CD14-positive monocyte (primary cell): Measurements from ENCODE around the gene CASP3. TPM values are rescaled to one million over a fixed set of nuclear protein-coding genes. Genes with fewer than 3 reads are reported as not detected.

Source experiments
- DNase-seq, 3 donors: peaks; one replicate each; pipeline ENCODE4 v3.0.0-alpha.2; 2011 to 2022
- H2AFZ ChIP-seq: 2 replicates; pipeline ENCODE4 v1.6.0; 2012; ENCODE audit warnings: mild to moderate bottlenecking, low read depth, low read length, inconsistent platforms; ENCODE audit not compliant: insufficient read depth, poor library complexity, severe bottlenecking
- H3K27ac ChIP-seq, 2 donors: 1 replicate in 1 of 2; 2 replicates in 1 of 2; pipeline ENCODE4 v1.5.1; 2012 to 2013; ENCODE audit warnings: low read length in 2 of 2, control low read depth in 1 of 2, inconsistent platforms in 1 of 2, low read depth in 1 of 2, mild to moderate bottlenecking in 1 of 2
- H3K27me3 ChIP-seq, 2 donors: one replicate each; pipeline versions ENCODE4 v1.6.0 to v1.6.1; 2011 to 2013; ENCODE audit warnings: low read length in 2 of 2; ENCODE audit not compliant: control insufficient read depth in 2 of 2, insufficient read depth in 2 of 2
- H3K36me3 ChIP-seq, 2 donors: replicated peaks in 1 of 2; 1 replicate in 1 of 2; 2 replicates in 1 of 2; pipeline versions ENCODE4 v1.5.1 to v1.6.1; 2012 to 2013; ENCODE audit warnings: low read length in 2 of 2, control low read depth in 1 of 2, inconsistent platforms in 1 of 2, mild to moderate bottlenecking in 1 of 2; ENCODE audit not compliant: insufficient read depth in 2 of 2, control insufficient read depth in 1 of 2
- H3K4me1 ChIP-seq, 2 donors: 1 replicate in 1 of 2; 2 replicates in 1 of 2; pipeline versions ENCODE4 v1.5.1 to v1.6.1; 2012 to 2013; ENCODE audit warnings: low read length in 2 of 2, control low read depth in 1 of 2, inconsistent platforms in 1 of 2, mild to moderate bottlenecking in 1 of 2, moderate library complexity in 1 of 2; ENCODE audit not compliant: insufficient read depth in 2 of 2, control insufficient read depth in 1 of 2
- H3K4me2 ChIP-seq: replicated peaks from 2 replicates; pipeline ENCODE3; 2012; ENCODE audit warnings: low read length, moderate library complexity, mild to moderate bottlenecking; ENCODE audit not compliant: poor library complexity, severe bottlenecking; ENCODE audit errors: extremely low read depth
- H3K4me3 ChIP-seq, 3 experiments: fragments of 200-600 bp in 1 of 3; sonication (generic) in 1 of 3; replicated peaks in 1 of 3; 1 replicate in 2 of 3; 2 replicates in 1 of 3; pipeline ENCODE4 v1.5.1; 2011 to 2013; ENCODE audit warnings: low read length in 3 of 3, mild to moderate bottlenecking in 3 of 3, control low read depth in 2 of 3, low read depth in 2 of 3, inconsistent platforms in 1 of 3, moderate library complexity in 1 of 3
- H3K79me2 ChIP-seq: 2 replicates; pipeline ENCODE4 v1.6.0; 2012; ENCODE audit warnings: mild to moderate bottlenecking, control low read depth, inconsistent platforms, low read length, moderate library complexity; ENCODE audit not compliant: insufficient read depth
- H3K9ac ChIP-seq: 2 replicates; pipeline ENCODE4 v1.6.0; 2017; ENCODE audit warnings: low read length, mild to moderate bottlenecking; ENCODE audit not compliant: insufficient read depth, poor library complexity, severe bottlenecking
- H3K9me3 ChIP-seq, 2 donors: replicated peaks in 1 of 2; 1 replicate in 1 of 2; 2 replicates in 1 of 2; pipeline versions ENCODE4 v1.5.1 to v1.6.1; 2012 to 2013; ENCODE audit warnings: low read length in 2 of 2, control low read depth in 1 of 2; ENCODE audit not compliant: control insufficient read depth in 1 of 2, insufficient read depth in 1 of 2
- H4K20me1 ChIP-seq: 2 replicates; pipeline ENCODE4 v1.6.0; 2012; ENCODE audit warnings: mild to moderate bottlenecking, low read length, control low read depth, moderate library complexity; ENCODE audit not compliant: insufficient read depth
- H3K27ac Mint-ChIP-seq, 7 donors: one replicate each; pipeline ENCODE4 v1.8.0; 2020; ENCODE audit warnings: mild to moderate bottlenecking in 7 of 7, mixed read lengths in 7 of 7, moderate library complexity in 6 of 7, inconsistent platforms in 2 of 7
- H3K27me3 Mint-ChIP-seq, 3 donors: one replicate each; pipeline ENCODE4 v1.8.0; 2021 to 2022; ENCODE audit warnings: low read depth in 3 of 3, mild to moderate bottlenecking in 3 of 3, mixed read lengths in 3 of 3, moderate library complexity in 3 of 3, inconsistent platforms in 1 of 3
- H3K36me3 Mint-ChIP-seq, 2 donors: one replicate each; pipeline ENCODE4 v1.8.0; 2020; ENCODE audit warnings: mixed read lengths in 2 of 2, inconsistent platforms in 1 of 2, mild to moderate bottlenecking in 1 of 2
- H3K4me1 Mint-ChIP-seq: one replicate; pipeline ENCODE4 v1.8.0; 2020; ENCODE audit warnings: mild to moderate bottlenecking, mixed read lengths
- H3K4me3 Mint-ChIP-seq, 2 donors: one replicate each; pipeline ENCODE4 v1.8.0; 2020; ENCODE audit warnings: mild to moderate bottlenecking in 2 of 2, mixed read lengths in 2 of 2, moderate library complexity in 1 of 2
- H3K9me3 Mint-ChIP-seq, 7 donors: one replicate each; pipeline ENCODE4 v1.8.0; 2020 to 2022; ENCODE audit warnings: mixed read lengths in 7 of 7, mild to moderate bottlenecking in 6 of 7, moderate library complexity in 6 of 7, inconsistent platforms in 2 of 7
- WGBS: methylation state at CpG from one replicate; pipeline ENCODE4 v1.1.5; 2013; ENCODE audit warnings: missing lambda C conversion rate; ENCODE audit not compliant: insufficient coverage; 5-methylcytosine and 5-hydroxymethylcytosine counted together
- intact Hi-C, 2 donors: fragments of 100-400 bp; cut with micrococcal nuclease; formaldehyde crosslinking; loops; one replicate each; pipeline versions ENCODE4 v1.15.0 to v1.15.1; 2023
- polyA plus RNA-seq, 3 donors: library from polyadenylated mRNA; depleted of rRNA in 1 of 3; unstranded in 2 of 3; stranded (reverse) in 1 of 3; fragments of 300-500 nt in 2 of 3; fragments of >200 nt in 1 of 3; fragmentation: Illumina TruSeq in 2 of 3; gene quantifications; 1 replicate in 2 of 3; 2 replicates in 1 of 3; pipeline ENCODE4 v1.2.3, GENCODE V29; 2012 to 2021
- TF ChIP-seq, protein P1 (sequence below): fragments of 200-600 bp; IDR thresholded peaks from one replicate; pipeline ENCODE4 v1.8.0; 2022; ENCODE audit warnings: antibody characterized with exemption, mild to moderate bottlenecking

The CASP3 gene
- polyA plus RNA-seq, 3 donors: 6.7 to 11.3 (median 11.1) TPM

DNA sequence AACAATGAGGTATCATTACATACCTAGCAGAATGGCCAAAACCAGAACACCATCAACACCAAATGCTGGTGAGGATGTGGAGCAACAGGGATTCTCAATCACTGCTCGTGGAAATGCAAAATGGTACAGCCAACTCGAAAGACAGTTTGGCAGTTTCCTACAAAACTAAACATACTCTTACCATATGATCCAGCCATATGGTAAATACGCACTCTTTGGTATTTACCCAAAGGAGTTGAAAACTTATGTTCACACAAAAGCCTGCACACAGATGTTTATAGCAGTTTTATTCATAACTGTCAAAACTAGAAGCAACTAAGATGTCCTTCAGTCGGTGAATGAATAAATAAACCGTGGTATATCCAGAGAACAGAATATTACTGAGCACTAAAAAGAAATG, 7.8 kb downstream of the CASP3 start:
- no peaks in the 10 kb centered on the region for H3K4me1 ChIP-seq

DNA sequence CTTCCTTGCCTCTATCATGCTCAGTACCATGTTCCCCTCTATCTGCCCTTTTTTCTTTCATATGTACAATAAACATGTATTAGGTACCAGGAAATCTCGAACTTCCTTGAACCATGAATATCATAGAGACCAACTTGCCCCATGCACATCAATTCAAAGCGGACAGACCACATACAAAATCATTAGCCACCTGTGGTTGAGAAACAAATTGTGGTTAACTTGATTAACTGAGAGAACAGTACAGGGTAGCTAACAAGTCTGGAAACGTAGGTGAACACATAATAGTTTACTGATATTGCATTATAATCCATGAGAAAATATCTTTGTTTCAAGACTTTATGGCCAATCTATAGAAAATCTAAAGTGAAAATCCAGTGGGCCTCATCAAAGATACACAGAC, 8.2 kb downstream of the CASP3 start:
- H2AFZ ChIP-seq: no peak overlapping the region
- H3K9ac ChIP-seq: no peak overlapping the region
- no peaks in the 10 kb centered on the region for H3K4me1 ChIP-seq
- Mint-ChIP-seq H3K27me3 (no peaks in the 10 kb centered on the region), H3K4me1 (peaks cover 13% of the 10 kb centered on the region), H3K27ac (peak overlapping the region in 1 of 7 donors; percentile 50), H3K4me3 (no peak overlapping the region), H3K36me3 (peaks cover 54 to 66% of the 10 kb centered on the region in 2 donors), H3K9me3 (no peaks in the 10 kb centered on the region)
- H3K27ac ChIP-seq: no peak overlapping the region
- no peak overlapping the region for H3K4me2 ChIP-seq
- peaks cover 85% of the 10 kb centered on the region for H4K20me1 ChIP-seq
- peaks cover 98% of the 10 kb centered on the region for H3K79me2 ChIP-seq
- no CpG with 5 or more reads among the region's 3 CpGs for WGBS
- H3K36me3 ChIP-seq: peaks cover 36 to 69% of the 10 kb centered on the region in 2 donors
- TF ChIP-seq, protein P1, sequence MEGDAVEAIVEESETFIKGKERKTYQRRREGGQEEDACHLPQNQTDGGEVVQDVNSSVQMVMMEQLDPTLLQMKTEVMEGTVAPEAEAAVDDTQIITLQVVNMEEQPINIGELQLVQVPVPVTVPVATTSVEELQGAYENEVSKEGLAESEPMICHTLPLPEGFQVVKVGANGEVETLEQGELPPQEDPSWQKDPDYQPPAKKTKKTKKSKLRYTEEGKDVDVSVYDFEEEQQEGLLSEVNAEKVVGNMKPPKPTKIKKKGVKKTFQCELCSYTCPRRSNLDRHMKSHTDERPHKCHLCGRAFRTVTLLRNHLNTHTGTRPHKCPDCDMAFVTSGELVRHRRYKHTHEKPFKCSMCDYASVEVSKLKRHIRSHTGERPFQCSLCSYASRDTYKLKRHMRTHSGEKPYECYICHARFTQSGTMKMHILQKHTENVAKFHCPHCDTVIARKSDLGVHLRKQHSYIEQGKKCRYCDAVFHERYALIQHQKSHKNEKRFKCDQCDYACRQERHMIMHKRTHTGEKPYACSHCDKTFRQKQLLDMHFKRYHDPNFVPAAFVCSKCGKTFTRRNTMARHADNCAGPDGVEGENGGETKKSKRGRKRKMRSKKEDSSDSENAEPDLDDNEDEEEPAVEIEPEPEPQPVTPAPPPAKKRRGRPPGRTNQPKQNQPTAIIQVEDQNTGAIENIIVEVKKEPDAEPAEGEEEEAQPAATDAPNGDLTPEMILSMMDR: no peak
- intact Hi-C loops: loop anchor here in 1 of 2 donors (10.0 kb wide), 1 partner anchor 376 kb away; no protein-coding TSS in a partner anchor
- H3K9me3 ChIP-seq: no peaks in the 10 kb centered on the region
- no peaks in the 10 kb centered on the region for H3K27me3 ChIP-seq
- H3K4me3 ChIP-seq: no peak overlapping the region
- DNase-seq: no peak

More for the DNA sequence above, 7.8 kb downstream of the CASP3 start:
- Histone ChIP-seq H3K27ac (no peak overlapping the region), H3K9me3 (no peaks in the 10 kb centered on the region), H2AFZ (no peak overlapping the region), H3K9ac (no peak overlapping the region), H3K27me3 (no peaks in the 10 kb centered on the region), H4K20me1 (peaks cover 84% of the 10 kb centered on the region), H3K4me3 (no peak overlapping the region), H3K4me2 (no peak overlapping the region), H3K36me3 (peaks cover 32 to 69% of the 10 kb centered on the region in 2 donors), H3K79me2 (peaks cover 99% of the 10 kb centered on the region)
- intact Hi-C loops: loop anchor here in 1 of 2 donors (10.0 kb wide), 1 partner anchor 377 kb away; no protein-coding TSS in a partner anchor
- Mint-ChIP-seq H3K27me3 (no peaks in the 10 kb centered on the region), H3K4me1 (peaks cover 17% of the 10 kb centered on the region), H3K36me3 (peaks cover 55 to 66% of the 10 kb centered on the region in 2 donors), H3K27ac (no peak overlapping the region), H3K4me3 (no peak overlapping the region), H3K9me3 (no peaks in the 10 kb centered on the region)
- TF ChIP-seq, protein P1: no peak
- no peak for DNase-seq
- WGBS: no CpG with 5 or more reads among the region's 5 CpGs
